Prostate gland (tissue), 2 donors: ENCODE measurements around the gene RAB6A. TPM values are rescaled to one million over a fixed set of nuclear protein-coding genes. Genes with fewer than 3 reads are reported as not detected.

Source experiments
- DNase-seq: peaks from one replicate; pipeline ENCODE4 v3.0.0-alpha.2; 2019; ENCODE audit warnings: low spot score
- H3K27ac ChIP-seq, 2 donors: fragments of 200-600 bp; sonication (generic); 2 replicates each; pipeline ENCODE4 v1.5.1; 2017 to 2019
- H3K27me3 ChIP-seq: fragments of 200-600 bp; sonication (generic); replicated peaks from 2 replicates; pipeline ENCODE4 v1.5.1; 2019; ENCODE audit not compliant: insufficient read depth
- H3K36me3 ChIP-seq, 2 donors: fragments of 200-600 bp; sonication (generic); 1 replicate in 1 of 2; 2 replicates in 1 of 2; pipeline versions ENCODE4 v1.5.1 to v1.8.1; 2017 to 2019
- H3K4me1 ChIP-seq: fragments of 200-600 bp; sonication (generic); replicated peaks from 2 replicates; pipeline ENCODE4 v1.5.1; 2019
- H3K4me3 ChIP-seq, 2 donors: fragments of 200-600 bp; sonication (generic); 2 replicates each; pipeline ENCODE4 v1.5.1; 2017 to 2019
- H3K9me3 ChIP-seq: fragments of 200-600 bp; sonication (generic); 2 replicates; pipeline ENCODE4 v1.5.1; 2017
- POLR2A ChIP-seq: fragments of 450-650 bp; IDR thresholded peaks from one replicate; pipeline ENCODE4 v1.6.1; 2016; ENCODE audit warnings: antibody characterized with exemption, mild to moderate bottlenecking
- POLR2AphosphoS5 ChIP-seq: sonication (generic); formaldehyde crosslinking; IDR thresholded peaks from one replicate; pipeline ENCODE4 v1.6.1; 2017; ENCODE audit warnings: antibody characterized with exemption
- WGBS: methylation state at CpG from one replicate; pipeline ENCODE4 v1.1.5; 2018; 5-methylcytosine and 5-hydroxymethylcytosine counted together
- intact Hi-C: fragments of 100-400 bp; cut with DNase I; formaldehyde crosslinking; loops from one replicate; pipeline ENCODE4 v1.14.2; 2022
- total RNA-seq, 2 donors: library from RNA; depleted of rRNA; stranded (reverse); fragments of >200 nt; gene quantifications; one replicate each; pipeline ENCODE4 v1.1.0, GENCODE V29; 2016
- TF ChIP-seq, protein P1 (sequence below), 4 experiments: fragments of 200-600 bp in 2 of 4; fragments of 450-650 bp in 2 of 4; sonication (generic) in 2 of 4; IDR thresholded peaks; 1 replicate in 3 of 4; 2 replicates in 1 of 4; pipeline ENCODE4 v1.5.1; 2016 to 2019; ENCODE audit warnings: antibody characterized with exemption in 4 of 4, mild to moderate bottlenecking in 2 of 4, moderate library complexity in 2 of 4

Gene RAB6A
- total RNA-seq, 2 donors from 2014 or later: 152 to 200 TPM

DNA sequence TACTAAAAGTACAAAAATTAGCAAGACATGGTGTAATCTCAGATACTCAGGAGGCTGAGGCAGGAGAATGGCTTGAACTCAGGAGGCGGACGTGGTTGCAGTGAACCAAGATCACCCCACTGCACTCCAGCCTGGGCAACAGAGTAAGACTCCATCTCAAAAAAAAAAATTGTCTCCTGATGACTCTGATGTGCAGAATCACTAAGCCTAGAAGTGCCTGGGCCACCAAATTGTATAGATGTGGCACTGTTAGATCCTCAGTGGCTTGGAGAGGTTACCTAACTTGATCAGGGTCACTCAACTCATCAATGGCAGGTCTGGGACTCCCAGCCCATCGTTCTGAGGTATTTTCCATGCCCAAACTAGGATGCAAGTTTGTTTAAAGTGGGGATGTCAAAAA is 103.9 kb downstream of the RAB6A start:
- Histone ChIP-seq H3K27ac (no peak overlapping the region), H3K27me3 (no peaks in the 10 kb centered on the region)
- intact Hi-C loops: no loop called here

DNA sequence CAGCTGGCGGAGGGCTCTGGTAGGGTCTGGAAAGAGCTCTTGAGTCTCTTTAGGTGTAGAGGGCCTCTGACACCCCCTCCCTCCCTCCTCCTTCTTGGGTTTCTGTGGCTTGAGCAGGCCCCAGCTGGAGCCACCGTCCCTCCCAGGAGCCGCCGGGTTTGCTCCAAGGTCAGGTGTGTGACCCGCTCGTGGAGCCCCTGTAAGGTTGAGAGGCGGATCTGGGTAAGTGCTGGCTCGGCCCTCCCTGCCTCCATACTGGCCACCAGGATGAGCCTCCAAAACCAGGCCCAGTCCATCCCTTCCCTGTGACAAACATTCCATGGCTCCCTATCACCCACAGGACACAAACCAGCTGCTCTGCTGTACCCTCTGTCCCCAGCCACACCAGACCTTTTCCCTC is 105.2 kb downstream of the RAB6A start:
- no peak for DNase-seq
- Histone ChIP-seq H3K36me3 (no peaks in the 10 kb centered on the region), H3K4me3 (no peak overlapping the region), H3K9me3 (no peaks in the 10 kb centered on the region), H3K27me3 (no peaks in the 10 kb centered on the region), H3K27ac (no peak overlapping the region), H3K4me1 (no peaks in the 10 kb centered on the region)
- TF ChIP-seq POLR2AphosphoS5 (no peak), POLR2A (no peak)
- TF ChIP-seq, protein P1, sequence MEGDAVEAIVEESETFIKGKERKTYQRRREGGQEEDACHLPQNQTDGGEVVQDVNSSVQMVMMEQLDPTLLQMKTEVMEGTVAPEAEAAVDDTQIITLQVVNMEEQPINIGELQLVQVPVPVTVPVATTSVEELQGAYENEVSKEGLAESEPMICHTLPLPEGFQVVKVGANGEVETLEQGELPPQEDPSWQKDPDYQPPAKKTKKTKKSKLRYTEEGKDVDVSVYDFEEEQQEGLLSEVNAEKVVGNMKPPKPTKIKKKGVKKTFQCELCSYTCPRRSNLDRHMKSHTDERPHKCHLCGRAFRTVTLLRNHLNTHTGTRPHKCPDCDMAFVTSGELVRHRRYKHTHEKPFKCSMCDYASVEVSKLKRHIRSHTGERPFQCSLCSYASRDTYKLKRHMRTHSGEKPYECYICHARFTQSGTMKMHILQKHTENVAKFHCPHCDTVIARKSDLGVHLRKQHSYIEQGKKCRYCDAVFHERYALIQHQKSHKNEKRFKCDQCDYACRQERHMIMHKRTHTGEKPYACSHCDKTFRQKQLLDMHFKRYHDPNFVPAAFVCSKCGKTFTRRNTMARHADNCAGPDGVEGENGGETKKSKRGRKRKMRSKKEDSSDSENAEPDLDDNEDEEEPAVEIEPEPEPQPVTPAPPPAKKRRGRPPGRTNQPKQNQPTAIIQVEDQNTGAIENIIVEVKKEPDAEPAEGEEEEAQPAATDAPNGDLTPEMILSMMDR (IDR thresholded peaks at IDR 0.05): no peak
- intact Hi-C loops: no loop called here
- 89% methylated on average over 8 of the region's 8 CpGs for WGBS

More for the DNA sequence above, 103.9 kb downstream of the RAB6A start:
- TF ChIP-seq, protein P1 (IDR thresholded peaks at IDR 0.05): no peak
- TF ChIP-seq POLR2AphosphoS5: no peak
- no peak for TF ChIP-seq POLR2A
- no peaks in the 10 kb centered on the region for H3K36me3 ChIP-seq
- 74% methylated on average over 3 of the region's 3 CpGs for WGBS
- no peak overlapping the region for H3K4me3 ChIP-seq
- no peak for DNase-seq
- no peaks in the 10 kb centered on the region for H3K4me1 ChIP-seq
- no peaks in the 10 kb centered on the region for H3K9me3 ChIP-seq

DNA sequence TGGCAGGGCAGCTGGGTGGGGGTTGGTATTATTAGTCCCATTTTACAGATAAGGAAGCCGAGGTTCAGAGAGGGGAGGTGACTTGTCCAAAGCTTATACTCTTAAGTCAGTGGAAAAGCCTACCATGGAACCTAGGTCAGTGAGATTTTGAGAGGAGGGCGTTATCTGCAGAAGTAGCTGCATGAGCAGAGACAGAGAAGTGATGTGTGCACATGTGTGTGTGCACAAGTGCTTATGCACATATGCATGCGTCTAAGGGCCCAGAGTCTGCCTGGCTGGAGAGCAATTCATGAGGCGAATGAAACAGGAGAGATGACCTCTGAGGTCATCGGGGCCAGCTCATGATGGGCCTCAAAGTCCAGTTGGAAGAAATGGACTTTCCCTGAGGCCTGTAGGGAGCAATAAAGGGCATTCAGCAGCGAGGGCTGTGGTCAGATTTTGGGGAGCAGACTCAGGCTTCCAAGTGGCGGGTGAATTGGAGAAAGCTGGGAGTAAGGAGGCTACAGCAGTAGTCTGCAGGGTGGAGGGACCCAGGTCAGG is 106.3 kb downstream of the RAB6A start:
- DNase-seq: no peak
- Histone ChIP-seq H3K27me3 (no peaks in the 10 kb centered on the region), H3K9me3 (no peaks in the 10 kb centered on the region), H3K4me3 (no peak overlapping the region), H3K27ac (no peak overlapping the region), H3K4me1 (no peaks in the 10 kb centered on the region), H3K36me3 (no peaks in the 10 kb centered on the region)
- 91% methylated on average over 7 of the region's 7 CpGs for WGBS
- TF ChIP-seq, protein P1 (IDR thresholded peaks at IDR 0.05): no peak
- TF ChIP-seq POLR2A (no peak), POLR2AphosphoS5 (no peak)
- intact Hi-C loops: no loop called here

DNA sequence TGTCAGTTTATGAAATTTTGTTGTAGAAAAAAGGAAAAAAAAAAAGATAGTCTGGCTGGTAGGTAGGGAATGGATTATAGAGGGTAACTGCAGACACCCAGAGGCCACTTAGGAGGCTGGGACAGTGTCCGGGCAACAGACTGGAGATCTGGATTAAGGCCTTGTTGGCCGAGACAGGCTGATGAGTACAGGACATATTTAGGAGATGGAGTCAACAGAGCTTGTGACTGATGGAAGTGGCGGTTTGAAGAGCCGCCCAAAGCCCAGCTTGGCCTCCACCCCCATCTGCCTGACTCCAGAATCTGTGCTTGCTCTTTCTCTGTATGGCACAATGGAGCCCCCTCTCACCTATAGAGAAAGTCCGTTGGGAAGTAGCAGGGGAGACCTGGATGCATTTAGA is 106.9 kb downstream of the RAB6A start:
- H3K27me3 ChIP-seq: no peaks in the 10 kb centered on the region
- no peak for DNase-seq
- intact Hi-C loops: no loop called here
- no peaks in the 10 kb centered on the region for H3K9me3 ChIP-seq
- H3K27ac ChIP-seq: no peak overlapping the region
- H3K4me3 ChIP-seq: no peak overlapping the region
- 97% methylated on average over 5 of the region's 5 CpGs for WGBS
- TF ChIP-seq POLR2AphosphoS5 (no peak), POLR2A (no peak)
- TF ChIP-seq, protein P1 (IDR thresholded peaks at IDR 0.05): no peak
- no peaks in the 10 kb centered on the region for H3K36me3 ChIP-seq
- no peaks in the 10 kb centered on the region for H3K4me1 ChIP-seq

DNA sequence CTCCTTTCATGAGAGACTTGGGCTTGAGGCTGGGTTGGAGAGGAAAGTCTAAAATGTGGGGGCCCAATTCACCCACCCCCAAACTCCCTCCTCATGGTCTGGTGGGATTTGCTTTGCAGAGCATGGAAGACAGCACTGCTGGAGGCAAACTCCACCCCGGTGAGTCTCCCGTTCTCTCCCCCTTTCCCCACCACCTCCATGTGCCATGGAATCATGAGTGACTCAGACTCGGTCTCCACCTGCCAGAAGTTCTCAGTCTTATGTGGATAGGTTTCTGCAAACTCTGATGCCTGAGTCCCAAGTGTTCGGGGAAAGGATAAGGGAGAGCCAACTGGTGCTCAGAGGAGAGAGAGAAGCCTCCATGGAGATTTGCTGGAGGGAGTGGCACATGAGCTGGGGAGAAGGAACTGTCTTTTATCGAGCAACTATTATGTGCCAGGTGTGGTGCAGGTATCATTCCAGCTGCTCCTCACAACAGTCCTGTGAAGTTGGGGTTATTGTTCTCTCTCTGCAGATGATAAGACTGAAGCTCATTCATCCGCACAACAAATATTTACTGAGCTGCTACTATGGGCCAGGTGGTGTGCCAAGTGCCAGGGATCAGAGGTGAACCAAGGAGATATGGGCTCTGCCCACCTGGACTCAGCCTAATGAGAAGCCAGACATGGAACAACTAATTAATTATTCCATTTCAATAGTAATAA is 107.9 kb downstream of the RAB6A start:
- WGBS: 84% methylated on average over 6 of the region's 6 CpGs
- Histone ChIP-seq H3K4me3 (no peak overlapping the region), H3K36me3 (no peaks in the 10 kb centered on the region), H3K4me1 (no peaks in the 10 kb centered on the region), H3K9me3 (no peaks in the 10 kb centered on the region), H3K27me3 (no peaks in the 10 kb centered on the region), H3K27ac (no peak overlapping the region)
- TF ChIP-seq POLR2A: no peak
- TF ChIP-seq, protein P1 (IDR thresholded peaks at IDR 0.05): no peak
- no peak for TF ChIP-seq POLR2AphosphoS5
- intact Hi-C loops: no loop called here
- DNase-seq: no peak
